ENCODE measurements around the gene MAD1L1. TPM values are rescaled to one million over a fixed set of nuclear protein-coding genes. Genes with fewer than 3 reads are reported as not detected.

The MAD1L1 gene
- total and polyA plus RNA-seq, 2 donors (not counting 3 experiments of a cell fraction or from before 2014, with no cell fraction given), result 34.1 to 42.3 TPM

DNA sequence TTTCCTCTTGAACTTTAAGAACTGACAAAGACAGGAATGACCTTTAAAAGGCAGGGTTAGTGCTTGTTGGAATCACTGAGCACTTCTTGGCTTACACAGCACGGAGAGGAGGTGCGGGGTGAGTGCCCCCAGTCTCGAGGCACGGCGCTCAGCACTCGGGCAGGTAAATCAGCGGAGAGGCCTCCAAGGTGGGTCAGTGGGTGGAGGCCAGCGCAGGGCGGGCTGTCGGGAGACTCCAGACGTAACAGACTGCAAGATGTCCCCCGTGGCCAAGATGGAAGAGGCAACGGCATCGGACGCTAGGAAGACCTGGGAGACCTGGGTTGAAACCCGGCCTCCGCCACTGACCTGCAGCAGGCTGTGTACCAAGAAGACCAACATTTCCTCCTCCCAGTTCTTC is 149.4 kb downstream of the MAD1L1 start:
- FAIRE-seq, result no peak
- no peaks in the 10 kb centered on the region for H3K27me3 ChIP-seq (ENCODE audit: control insufficient read depth in 2 of 2, insufficient read depth in 2 of 2, low read length in 2 of 2)
- no peak overlapping the region for H3K27ac ChIP-seq (ENCODE audit: insufficient read depth, low read depth, low read length)
- TF ChIP-seq GATA2 (IDR thresholded peaks at IDR 0.05; ENCODE audit: insufficient read depth, insufficient read length, low read depth, low read length) (no peak), EZH2 (IDR thresholded peaks at IDR 0.05; ENCODE audit: borderline replicate concordance, low read depth, low read length, severe bottlenecking) (no peak), POLR2AphosphoS5 (IDR thresholded peaks at IDR 0.05; ENCODE audit: insufficient read depth, low read depth, low read length) (no peak), POLR2A (IDR thresholded peaks at IDR 0.05; ENCODE audit: low read depth, low read length) (no peak), MYC (IDR thresholded peaks at IDR 0.05; ENCODE audit: low read depth, low read length) (no peak), FOS (IDR thresholded peaks at IDR 0.05; ENCODE audit: borderline replicate concordance, insufficient read depth, low read length) (no peak), JUN (IDR thresholded peaks at IDR 0.05; ENCODE audit: borderline replicate concordance, insufficient read depth, insufficient read length, low read depth) (no peak)
- TF ChIP-seq, protein P1, sequence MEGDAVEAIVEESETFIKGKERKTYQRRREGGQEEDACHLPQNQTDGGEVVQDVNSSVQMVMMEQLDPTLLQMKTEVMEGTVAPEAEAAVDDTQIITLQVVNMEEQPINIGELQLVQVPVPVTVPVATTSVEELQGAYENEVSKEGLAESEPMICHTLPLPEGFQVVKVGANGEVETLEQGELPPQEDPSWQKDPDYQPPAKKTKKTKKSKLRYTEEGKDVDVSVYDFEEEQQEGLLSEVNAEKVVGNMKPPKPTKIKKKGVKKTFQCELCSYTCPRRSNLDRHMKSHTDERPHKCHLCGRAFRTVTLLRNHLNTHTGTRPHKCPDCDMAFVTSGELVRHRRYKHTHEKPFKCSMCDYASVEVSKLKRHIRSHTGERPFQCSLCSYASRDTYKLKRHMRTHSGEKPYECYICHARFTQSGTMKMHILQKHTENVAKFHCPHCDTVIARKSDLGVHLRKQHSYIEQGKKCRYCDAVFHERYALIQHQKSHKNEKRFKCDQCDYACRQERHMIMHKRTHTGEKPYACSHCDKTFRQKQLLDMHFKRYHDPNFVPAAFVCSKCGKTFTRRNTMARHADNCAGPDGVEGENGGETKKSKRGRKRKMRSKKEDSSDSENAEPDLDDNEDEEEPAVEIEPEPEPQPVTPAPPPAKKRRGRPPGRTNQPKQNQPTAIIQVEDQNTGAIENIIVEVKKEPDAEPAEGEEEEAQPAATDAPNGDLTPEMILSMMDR (IDR thresholded peaks at IDR 0.05; ENCODE audit: extremely low read depth in 1 of 2, insufficient read depth in 1 of 2, low read depth in 1 of 2, low read length in 2 of 2), result no peak
- TF ChIP-seq, protein P2, sequence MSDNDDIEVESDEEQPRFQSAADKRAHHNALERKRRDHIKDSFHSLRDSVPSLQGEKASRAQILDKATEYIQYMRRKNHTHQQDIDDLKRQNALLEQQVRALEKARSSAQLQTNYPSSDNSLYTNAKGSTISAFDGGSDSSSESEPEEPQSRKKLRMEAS (IDR thresholded peaks at IDR 0.05; ENCODE audit: insufficient read depth, insufficient read length), result no peak
- BruUV-seq (replicated peaks), result no TSS peak
- dilution Hi-C loops (cut with MboI; ENCODE audit: extremely low pct_ligation_motif_present, low sequenced_read_pairs), result no loop called here
- H3K79me2 ChIP-seq (ENCODE audit: control insufficient read depth, insufficient read depth, low read length), result no peaks in the 10 kb centered on the region
- H3K9me3 ChIP-seq (replicated peaks; ENCODE audit: control insufficient read depth, insufficient read depth, low read length), result no peaks in the 10 kb centered on the region
- no peaks in the 10 kb centered on the region for H3K4me1 ChIP-seq (ENCODE audit: control insufficient read depth, extremely low read depth, insufficient read depth, low read length)
- no peak overlapping the region for H3K4me3 ChIP-seq (replicated peaks in 1 of 3; ENCODE audit: insufficient read depth in 1 of 3, low read depth in 1 of 3, low read length in 3 of 3)
- H2AFZ ChIP-seq (ENCODE audit: low read depth, low read length), result no peak overlapping the region
- H3K9ac ChIP-seq (replicated peaks; ENCODE audit: extremely low read depth, insufficient read depth, low read length), result no peak overlapping the region
- no peak for DNase-seq (ENCODE audit: low read depth, low spot score)
- no peaks in the 10 kb centered on the region for H3K9me1 ChIP-seq (replicated peaks; ENCODE audit: control insufficient read depth, extremely low read depth, insufficient read depth, low read length)
- ChIA-PET POLR2A (no interaction called here), CTCF (interaction anchor here (1.3 to 1.4 kb wide), 2 partner anchors 11 to 29 kb away, joined by 3 read pairs; no protein-coding TSS in a partner anchor)
- H3K36me3 ChIP-seq (ENCODE audit: control insufficient read depth in 2 of 2, extremely low read depth in 1 of 2, insufficient read depth in 2 of 2, low read length in 2 of 2), result no peaks in the 10 kb centered on the region
- no peak overlapping the region for H3K4me2 ChIP-seq (ENCODE audit: insufficient read depth, low read length)
- H4K20me1 ChIP-seq (replicated peaks; ENCODE audit: control insufficient read depth, extremely low read depth, insufficient read depth, low read length), result no peaks in the 10 kb centered on the region
- intact Hi-C loops (cut with micrococcal nuclease), result no loop called here
